WTC11 (cell line): ENCODE measurements around the gene DLGAP4. TPM values are rescaled to one million over a fixed set of nuclear protein-coding genes. Genes with fewer than 3 reads are reported as not detected.

Experiments
- ATAC-seq: fragments of 200-7000 bp; cut with Tn5 transposase; 2 replicates; pipeline ENCODE4 v1.10.0; 2021; ENCODE audit warnings: mild to moderate bottlenecking, moderate library complexity
- CTCF ChIA-PET: fragments of 300-600 bp; sonication (Branson Sonifier 250); formaldehyde crosslinking; loops from one replicate; lab custom pipeline; 2021; ENCODE audit warnings: antibody characterized with exemption; lab: Charles Lee
- POLR2A ChIA-PET: fragments of 350-600 bp; sonication (Branson Sonifier 250); formaldehyde crosslinking; loops from one replicate; lab custom pipeline; 2021; ENCODE audit warnings: antibody characterized with exemption; lab: Charles Lee
- DNase-seq: peaks from one replicate; pipeline ENCODE4 v3.0.0; 2021; ENCODE audit warnings: low spot score
- H3K27ac Mint-ChIP-seq: 2 replicates; pipeline ENCODE4 v1.8.0; 2021; ENCODE audit warnings: mixed read lengths
- H3K27me3 Mint-ChIP-seq: 2 replicates; pipeline ENCODE4 v1.8.0; 2021; ENCODE audit warnings: low read depth, mild to moderate bottlenecking, moderate library complexity, mixed read lengths
- H3K36me3 Mint-ChIP-seq: 2 replicates; pipeline ENCODE4 v1.8.0; 2021; ENCODE audit warnings: mixed read lengths
- H3K4me1 Mint-ChIP-seq: 2 replicates; pipeline ENCODE4 v1.8.0; 2022; ENCODE audit warnings: mixed read lengths
- H3K4me3 Mint-ChIP-seq: 2 replicates; pipeline ENCODE4 v1.8.0; 2021; ENCODE audit warnings: mild to moderate bottlenecking, moderate library complexity, mixed read lengths
- H3K9me3 Mint-ChIP-seq: 2 replicates; pipeline ENCODE4 v1.8.0; 2021; ENCODE audit warnings: mixed read lengths
- ARID4B ChIP-seq: sonication (generic); formaldehyde crosslinking; IDR thresholded peaks from 2 replicates; pipeline ENCODE4 v1.8.0; 2023; ENCODE audit warnings: missing genetic modification reagents, mild to moderate bottlenecking, borderline replicate concordance
- ATF6 ChIP-seq: sonication (generic); formaldehyde crosslinking; IDR thresholded peaks from 2 replicates; pipeline ENCODE4 v1.8.1; 2023; ENCODE audit warnings: mild to moderate bottlenecking, missing genetic modification reagents
- CREB1 ChIP-seq: sonication (generic); formaldehyde crosslinking; IDR thresholded peaks from 2 replicates; pipeline ENCODE4 v1.8.0; 2023; ENCODE audit warnings: mild to moderate bottlenecking, missing genetic modification reagents
- ELF4 ChIP-seq: sonication (generic); formaldehyde crosslinking; IDR thresholded peaks from 2 replicates; pipeline ENCODE4 v1.8.1; 2022; ENCODE audit warnings: low read depth, mild to moderate bottlenecking, moderate library complexity, missing genetic modification reagents
- IRF2 ChIP-seq: sonication (generic); formaldehyde crosslinking; IDR thresholded peaks from 2 replicates; pipeline ENCODE4 v1.8.0; 2022; ENCODE audit warnings: low read depth, missing genetic modification reagents, borderline replicate concordance
- JAZF1 ChIP-seq: fragments of 250-450 bp; sonication (Bioruptor Pico); IDR thresholded peaks from 2 replicates; pipeline ENCODE4 v1.9.0; 2021; ENCODE audit warnings: moderate library complexity, mild to moderate bottlenecking, inconsistent platforms
- NFE2L1 ChIP-seq: sonication (generic); formaldehyde crosslinking; IDR thresholded peaks from 2 replicates; pipeline ENCODE4 v1.8.1; 2023; ENCODE audit warnings: missing genetic modification reagents
- PRDM15 ChIP-seq: sonication (generic); formaldehyde crosslinking; IDR thresholded peaks from 2 replicates; pipeline ENCODE4 v1.8.0; 2022; ENCODE audit warnings: missing genetic modification reagents
- SMAD3 ChIP-seq: sonication (generic); formaldehyde crosslinking; IDR thresholded peaks from 2 replicates; pipeline ENCODE4 v1.8.0; 2022; ENCODE audit warnings: missing genetic modification reagents, mild to moderate bottlenecking, borderline replicate concordance
- SP1 ChIP-seq: sonication (generic); formaldehyde crosslinking; conservative IDR thresholded peaks from 2 replicates; pipeline ENCODE4 v1.8.1; 2022; ENCODE audit warnings: missing genetic modification reagents
- USF1 ChIP-seq: sonication (generic); formaldehyde crosslinking; IDR thresholded peaks from 2 replicates; pipeline ENCODE4 v1.8.0; 2022; ENCODE audit warnings: mild to moderate bottlenecking, missing genetic modification reagents
- ZNF532 ChIP-seq: fragments of 250-450 bp; sonication (Bioruptor Pico); IDR thresholded peaks from 2 replicates; pipeline ENCODE4 v1.9.0; 2021; ENCODE audit warnings: mild to moderate bottlenecking, borderline replicate concordance
- total RNA-seq: library from RNA; stranded (reverse); gene quantifications from 3 replicates; pipeline ENCODE4 v1.2.3, GENCODE V29; 2021

Gene DLGAP4
- total RNA-seq, 1 experiment from 2014 or later = 52.6 TPM

GRCh38 chr20:36391456-36391855, 85.3 kb downstream of the DLGAP4 start:
- POLR2A ChIA-PET = interaction anchor here (1.4 kb wide), 1 partner anchor 59 kb away, joined by 6 read pairs; no protein-coding TSS in a partner anchor
- Mint-ChIP-seq H3K4me1 (peaks cover 16% of the 10 kb centered on the region), H3K36me3 (no peaks in the 10 kb centered on the region), H3K27me3 (no peaks in the 10 kb centered on the region), H3K9me3 (peaks cover 4% of the 10 kb centered on the region), H3K27ac (peak overlapping the region; percentile 91), H3K4me3 (peak overlapping the region; percentile 24; the same call in 1 of the 2 replicates)
- DNase-seq = peak; percentile 43
- CTCF ChIA-PET = interaction anchor here (0.6 to 2.9 kb wide), 20 partner anchors 8 to 399 kb away, joined by 3 to 24 read pairs (median 5); no protein-coding TSS in a partner anchor
- peak; percentile 78 for ATAC-seq
- TF ChIP-seq ELF4 (CRISPR knock-in tag) (no peak), SMAD3 (CRISPR knock-in tag) (no peak), USF1 (CRISPR knock-in tag) (no peak), SP1 (CRISPR knock-in tag) (0 out of 2 replicates have a peak, but pooled peaks have one; percentile 16), JAZF1 (CRISPR knock-in tag) (no peak), PRDM15 (0 out of 2 replicates have a peak, but pooled peaks have one; percentile 20), ARID4B (CRISPR knock-in tag) (no peak), NFE2L1 (no peak), IRF2 (CRISPR knock-in tag) (no peak)

GRCh38 chr20:36391955-36392354, 85.8 kb downstream of the DLGAP4 start:
- H3K36me3 Mint-ChIP-seq = no peaks in the 10 kb centered on the region
- ChIA-PET POLR2A (interaction anchor here (1.4 kb wide), 1 partner anchor 59 kb away, joined by 6 read pairs; no protein-coding TSS in a partner anchor), CTCF (interaction anchor here (0.7 to 2.9 kb wide), 19 partner anchors 8 to 399 kb away, joined by 3 to 24 read pairs (median 5); no protein-coding TSS in a partner anchor)
- H3K9me3 Mint-ChIP-seq = peaks cover 5% of the 10 kb centered on the region
- H3K4me3 Mint-ChIP-seq = no peak overlapping the region
- peaks cover 16% of the 10 kb centered on the region for H3K4me1 Mint-ChIP-seq
- ATAC-seq = peak; percentile 50
- H3K27ac Mint-ChIP-seq = peak overlapping the region; percentile 56
- H3K27me3 Mint-ChIP-seq = no peaks in the 10 kb centered on the region
- DNase-seq = no peak
- TF ChIP-seq CREB1 (no peak), ATF6 (CRISPR knock-in tag) (no peak), ZNF532 (CRISPR knock-in tag) (0 out of 2 replicates have a peak, but pooled peaks have one; percentile 33), ARID4B (CRISPR knock-in tag) (0 out of 2 replicates have a peak, but pooled peaks have one; percentile 24)
